GM18873 (cell line): ENCODE data around the gene MRPL24.
"Not testable (repeated sequence)": the region's sequence is repeated elsewhere in the genome, so short reads cannot be mapped to it uniquely, and the experiment has no call there.

Experiments
- ATAC-seq: cut with Tn5 transposase; IDR thresholded peaks from one replicate; pipeline ENCODE4 v1.9.1; 2021; ENCODE audit warnings: mild to moderate bottlenecking, moderate library complexity, moderate number of reproducible peaks; ENCODE audit not compliant: unreplicated experiment, low FRiP score

MRPL24 gene

GRCh38 chr1:156760796-156761104, 19.9 kb upstream of the MRPL24 start:
- no peak for ATAC-seq

- ATAC-seq, result no peak
Observed at GRCh38 chr1:156760092-156760795, 19.4 kb upstream of the MRPL24 start.

- ATAC-seq, result not testable (repeated sequence)
Observed at GRCh38 chr1:156757572-156758253, 16.8 kb upstream of the MRPL24 start.

GRCh38 chr1:156756355-156756754, 15.5 kb upstream of the MRPL24 start:
- no peak for ATAC-seq

GRCh38 chr1:156755527-156755950, 14.7 kb upstream of the MRPL24 start:
- no peak for ATAC-seq

GRCh38 chr1:156754219-156754618, 13.3 kb upstream of the MRPL24 start:
- no peak for ATAC-seq

GRCh38 chr1:156752843-156753482, 12.1 kb upstream of the MRPL24 start:
- no peak for ATAC-seq

GRCh38 chr1:156751757-156752481, 11.0 kb upstream of the MRPL24 start:
- ATAC-seq, result peak; percentile 41

- ATAC-seq, result peak; percentile 12
Observed at GRCh38 chr1:156751451-156751756, 10.5 kb upstream of the MRPL24 start, which contains the start of gene HDGF. Gene HDGF, minus strand, starts transcription at chr1:156751675. Its CDS starts 246 bp downstream, at chr1:156751429.

- peak; percentile 9 for ATAC-seq
Observed at GRCh38 chr1:156750711-156751450, 10.0 kb upstream of the MRPL24 start.

GRCh38 chr1:156750191-156750672, 9.3 kb upstream of the MRPL24 start:
- no peak for ATAC-seq

GRCh38 chr1:156749419-156750118, 8.7 kb upstream of the MRPL24 start:
- ATAC-seq, result no peak

- ATAC-seq, result no peak
Observed at GRCh38 chr1:156748670-156749418, 8.0 kb upstream of the MRPL24 start.

GRCh38 chr1:156747742-156748669, 7.1 kb upstream of the MRPL24 start:
- ATAC-seq, result no peak

GRCh38 chr1:156746728-156747631, 6.1 kb upstream of the MRPL24 start:
- no peak for ATAC-seq

- no peak for ATAC-seq
Observed at GRCh38 chr1:156746406-156746727, 5.5 kb upstream of the MRPL24 start.

- no peak for ATAC-seq
Observed at GRCh38 chr1:156745881-156746280, 5.0 kb upstream of the MRPL24 start.
